Measurements from ENCODE around the gene MKLN1. TPM values are rescaled to one million over a fixed set of nuclear protein-coding genes. Genes with fewer than 3 reads are reported as not detected.

MKLN1 gene
- total and polyA plus RNA-seq, 4 donors = 7.1 to 48.4 (median 25.5) TPM

- H3K27me3 ChIP-seq (ENCODE audit: control insufficient read depth in 4 of 4, insufficient read depth in 4 of 4, low read length in 3 of 4) = no peaks in the 10 kb centered on the region
- no peak overlapping the region for H3K4me3 ChIP-seq (ENCODE audit: low read depth in 1 of 3, low read length in 3 of 3)
- 80% methylated on average over 2 of the region's 2 CpGs for WGBS
- TF ChIP-seq HNF4G (IDR thresholded peaks at IDR 0.05) (no peak), CTCF (IDR thresholded peaks at IDR 0.05; ENCODE audit: low read depth, low read length, missing input control) (no peak), SP1 (IDR thresholded peaks at IDR 0.05) (no peak), TAF1 (conservative IDR thresholded peaks at IDR 0.05) (no peak), FOXA2 (IDR thresholded peaks at IDR 0.05) (no peak), GABPA (IDR thresholded peaks at IDR 0.05 in 1 of 2, conservative IDR thresholded peaks at IDR 0.05 in 1 of 2) (no peak), RXRA (IDR thresholded peaks at IDR 0.05) (no peak), ZBTB33 (IDR thresholded peaks at IDR 0.05) (no peak), RAD21 (IDR thresholded peaks at IDR 0.05) (no peak), YY1 (IDR thresholded peaks at IDR 0.05) (no peak), REST (IDR thresholded peaks at IDR 0.05) (no peak), NR2F2 (IDR thresholded peaks at IDR 0.05) (no peak), MAX (IDR thresholded peaks at IDR 0.05) (no peak), HNF4A (conservative IDR thresholded peaks at IDR 0.05) (no peak), EGR1 (IDR thresholded peaks at IDR 0.05; ENCODE audit: low read depth in 2 of 2) (no peak), JUND (IDR thresholded peaks at IDR 0.05) (no peak), FOXA1 (IDR thresholded peaks at IDR 0.05) (no peak), ATF3 (IDR thresholded peaks at IDR 0.05) (no peak)
- no peak overlapping the region for H3K27ac ChIP-seq (ENCODE audit: low read depth in 1 of 2, low read length in 2 of 2)
- H3K9me3 ChIP-seq (ENCODE audit: control insufficient read depth in 4 of 4, low read length in 3 of 4) = no peaks in the 10 kb centered on the region
- no peak overlapping the region for H3K9ac ChIP-seq (ENCODE audit: low read depth in 1 of 2, low read length in 2 of 2)
- DNase-seq (ENCODE audit: low spot score) = no peak
- peaks cover 0 to 4% (median 0%) of the 10 kb centered on the region in 4 donors for H3K36me3 ChIP-seq (ENCODE audit: control insufficient read depth in 4 of 4, insufficient read depth in 3 of 4, low read depth in 1 of 4, low read length in 3 of 4)
- peaks cover 3 to 25% (median 10%) of the 10 kb centered on the region in 4 donors for H3K4me1 ChIP-seq (ENCODE audit: control insufficient read depth in 4 of 4, insufficient read depth in 4 of 4, low read length in 3 of 4)
Observed at GRCh38 chr7:131494182-131494581, 166.5 kb downstream of the MKLN1 start.
